Stomach (tissue), 9 donors: ENCODE results near the gene KIF21B. TPM values are rescaled to one million over a fixed set of nuclear protein-coding genes. Genes with fewer than 3 reads are reported as not detected.

Experiments used
- DNase-seq, 2 donors: peaks; one replicate each; pipeline versions ENCODE4 v3.0.0 to v3.0.0-alpha.2; 2013 to 2019
- H3K27ac ChIP-seq, 5 donors: fragments of 200-600 bp in 4 of 5; sonication (generic) in 4 of 5; one replicate each; pipeline ENCODE4 v1.5.1; 2013 to 2019; ENCODE audit warnings: mild to moderate bottlenecking in 1 of 5, moderate library complexity in 1 of 5
- H3K27me3 ChIP-seq, 3 donors: fragments of 200-600 bp; sonication (generic); one replicate each; pipeline ENCODE4 v1.5.1; 2017 to 2019; ENCODE audit warnings: mixed run types in 1 of 3
- H3K36me3 ChIP-seq, 4 donors: fragments of 200-600 bp; sonication (generic); 1 replicate in 3 of 4; 2 replicates in 1 of 4; pipeline ENCODE4 v1.5.1; 2016 to 2019
- H3K4me1 ChIP-seq, 4 donors: fragments of 200-600 bp; sonication (generic); one replicate each; pipeline ENCODE4 v1.5.1; 2016 to 2019
- H3K4me3 ChIP-seq, 4 donors: fragments of 200-600 bp; sonication (generic) in 3 of 4; one replicate each; pipeline ENCODE4 v1.5.1; 2016 to 2019; ENCODE audit warnings: mild to moderate bottlenecking in 1 of 4
- H3K9me3 ChIP-seq, 4 donors: fragments of 200-600 bp; sonication (generic); one replicate each; pipeline ENCODE4 v1.5.1; 2016 to 2019
- EP300 ChIP-seq: sonication (generic); formaldehyde crosslinking; IDR thresholded peaks from one replicate; pipeline ENCODE4 v1.6.1; 2017; ENCODE audit warnings: antibody characterized with exemption
- POLR2A ChIP-seq, 4 donors: fragments of 450-650 bp; IDR thresholded peaks; one replicate each; pipeline ENCODE4 v1.6.1; 2016; ENCODE audit warnings: antibody characterized with exemption in 4 of 4, control low read depth in 2 of 4, mild to moderate bottlenecking in 1 of 4, moderate library complexity in 1 of 4
- POLR2AphosphoS5 ChIP-seq, 3 donors: sonication (generic); formaldehyde crosslinking; IDR thresholded peaks; one replicate each; pipeline ENCODE4 v1.6.1; 2016; ENCODE audit warnings: antibody characterized with exemption in 3 of 3
- WGBS, 5 donors: extraction: QIAGEN DNeasy Blood & Tissue Kit in 3 of 5; methylation state at CpG; one replicate each; pipeline versions ENCODE4 v1.1.5 to v1.1.7; 2013 to 2018; 5-methylcytosine and 5-hydroxymethylcytosine counted together
- intact Hi-C: fragments of 100-400 bp; cut with DNase I; formaldehyde crosslinking; loops from one replicate; pipeline ENCODE4 v1.15.1; 2023; ENCODE audit warnings: low total_unique reads
- polyA plus RNA-seq, 3 donors: library from polyadenylated mRNA; stranded (reverse); fragments of 200-250 nt; gene quantifications; one replicate each; pipeline ENCODE4 v1.2.3, GENCODE V29; 2013
- total RNA-seq, 5 donors: library from RNA; depleted of rRNA; stranded (reverse); fragments of >200 nt; gene quantifications; one replicate each; pipeline versions ENCODE4 v1.1.0 to v1.2.3, GENCODE V29; 2014 to 2016
- TF ChIP-seq, protein P1 (sequence below), 7 experiments: fragments of 450-650 bp in 4 of 7; fragments of 200-600 bp in 3 of 7; sonication (generic) in 3 of 7; IDR thresholded peaks; one replicate each; pipeline ENCODE4 v1.5.1; 2016 to 2019; ENCODE audit warnings: antibody characterized with exemption in 7 of 7, control low read depth in 2 of 7, mild to moderate bottlenecking in 1 of 7
- donor health status: healthy with polysubstance abuse.
- donor health status: Bipolar disorder and iron deficiency.
- donor health status: healthy.

The KIF21B gene
- total and polyA plus RNA-seq, 8 donors = 0.30 to 8.8 (median 2.4) TPM

DNA sequence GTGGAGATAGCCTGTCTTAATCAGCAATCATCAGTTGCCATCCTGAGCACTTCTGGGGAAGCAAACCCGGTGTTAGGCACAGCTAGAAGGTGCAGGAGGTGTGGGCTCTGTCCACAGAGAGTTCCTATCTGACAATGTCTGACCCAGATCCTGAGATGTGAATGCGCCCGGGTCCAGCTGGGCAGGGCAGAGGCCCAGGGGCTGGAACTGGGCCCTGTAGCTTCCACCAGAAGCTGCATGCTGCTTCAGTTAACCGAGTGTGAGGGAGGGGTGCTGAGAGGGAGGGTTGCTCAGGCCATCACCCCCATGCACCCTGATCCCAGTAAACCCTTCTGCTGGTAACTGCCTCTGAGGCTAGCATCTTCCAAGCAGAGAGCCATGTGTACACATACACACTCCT lies 42.2 kb downstream of the KIF21B start:
- Histone ChIP-seq H3K36me3 (peaks cover 0 to 37% (median 24%) of the 10 kb centered on the region in 4 donors), H3K4me1 (no peaks in the 10 kb centered on the region), H3K27me3 (no peaks in the 10 kb centered on the region), H3K9me3 (peaks cover 0 to 3% (median 0%) of the 10 kb centered on the region in 4 donors), H3K27ac (no peak overlapping the region), H3K4me3 (no peak overlapping the region)
- TF ChIP-seq, protein P1, sequence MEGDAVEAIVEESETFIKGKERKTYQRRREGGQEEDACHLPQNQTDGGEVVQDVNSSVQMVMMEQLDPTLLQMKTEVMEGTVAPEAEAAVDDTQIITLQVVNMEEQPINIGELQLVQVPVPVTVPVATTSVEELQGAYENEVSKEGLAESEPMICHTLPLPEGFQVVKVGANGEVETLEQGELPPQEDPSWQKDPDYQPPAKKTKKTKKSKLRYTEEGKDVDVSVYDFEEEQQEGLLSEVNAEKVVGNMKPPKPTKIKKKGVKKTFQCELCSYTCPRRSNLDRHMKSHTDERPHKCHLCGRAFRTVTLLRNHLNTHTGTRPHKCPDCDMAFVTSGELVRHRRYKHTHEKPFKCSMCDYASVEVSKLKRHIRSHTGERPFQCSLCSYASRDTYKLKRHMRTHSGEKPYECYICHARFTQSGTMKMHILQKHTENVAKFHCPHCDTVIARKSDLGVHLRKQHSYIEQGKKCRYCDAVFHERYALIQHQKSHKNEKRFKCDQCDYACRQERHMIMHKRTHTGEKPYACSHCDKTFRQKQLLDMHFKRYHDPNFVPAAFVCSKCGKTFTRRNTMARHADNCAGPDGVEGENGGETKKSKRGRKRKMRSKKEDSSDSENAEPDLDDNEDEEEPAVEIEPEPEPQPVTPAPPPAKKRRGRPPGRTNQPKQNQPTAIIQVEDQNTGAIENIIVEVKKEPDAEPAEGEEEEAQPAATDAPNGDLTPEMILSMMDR (IDR thresholded peaks at IDR 0.05) = no peak
- no peak for TF ChIP-seq POLR2AphosphoS5 (IDR thresholded peaks at IDR 0.05)
- TF ChIP-seq POLR2A (IDR thresholded peaks at IDR 0.05) = no peak
- TF ChIP-seq EP300 = no peak
- no peak for DNase-seq
- intact Hi-C loops = loop anchor here (10.0 kb wide), 1 partner anchor 224 kb away; no protein-coding TSS in a partner anchor
- WGBS, 5 donors = 78 to 93% (median 91%) methylated on average over 4 of the region's 4 CpGs

DNA sequence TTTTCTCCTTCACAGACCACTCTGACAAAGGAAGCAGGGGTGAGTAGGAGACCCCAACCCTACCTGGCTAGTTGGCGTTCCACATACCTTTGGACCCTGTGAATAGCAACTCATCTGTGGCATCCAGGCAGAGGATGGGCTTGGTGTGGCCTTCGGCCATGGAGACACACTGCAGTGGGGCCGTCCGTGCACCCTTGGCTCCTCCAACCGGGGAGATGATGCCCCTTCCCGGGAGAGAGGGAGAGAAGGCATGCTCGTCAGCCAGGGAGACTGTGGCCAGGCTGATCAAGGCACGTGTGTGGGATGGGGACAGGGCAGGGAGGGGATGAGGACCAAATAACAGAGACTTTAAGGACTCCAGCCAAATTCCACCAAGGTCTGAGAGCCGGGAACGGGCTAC lies 42.6 kb downstream of the KIF21B start:
- intact Hi-C loops = loop anchor here (10.0 kb wide), 1 partner anchor 224 kb away; no protein-coding TSS in a partner anchor
- Histone ChIP-seq H3K4me1 (no peaks in the 10 kb centered on the region), H3K27ac (peak overlapping the region in 1 of 5 donors; percentile 64), H3K4me3 (no peak overlapping the region), H3K36me3 (peaks cover 0 to 38% (median 22%) of the 10 kb centered on the region in 4 donors), H3K9me3 (peaks cover 0 to 3% (median 0%) of the 10 kb centered on the region in 4 donors), H3K27me3 (no peaks in the 10 kb centered on the region)
- DNase-seq = no peak
- WGBS, 5 donors = 81 to 97% (median 90%) methylated on average over 9 to 10 of the region's 10 CpGs
- TF ChIP-seq EP300 (no peak), POLR2AphosphoS5 (IDR thresholded peaks at IDR 0.05) (no peak)

DNA sequence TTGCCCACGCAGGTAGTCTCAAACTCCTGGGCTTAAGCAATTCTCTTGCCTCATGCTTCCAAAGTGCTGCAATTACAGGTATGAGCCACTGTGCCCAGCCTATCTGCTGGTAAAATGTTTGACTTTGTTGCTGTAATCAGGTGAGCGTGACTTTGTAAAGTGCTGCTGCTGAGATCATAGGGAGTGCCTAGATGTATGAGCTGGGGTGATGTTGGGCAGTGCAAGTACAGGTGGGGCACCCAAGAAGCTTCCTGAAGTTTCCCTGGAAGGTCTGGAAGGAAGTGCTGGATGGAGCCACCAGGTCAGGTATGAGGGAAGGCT lies 43.1 kb downstream of the KIF21B start:
- Histone ChIP-seq H3K9me3 (peaks cover 0 to 3% (median 0%) of the 10 kb centered on the region in 4 donors), H3K36me3 (peaks cover 0 to 43% (median 22%) of the 10 kb centered on the region in 4 donors), H3K4me3 (no peak overlapping the region), H3K4me1 (no peaks in the 10 kb centered on the region), H3K27me3 (no peaks in the 10 kb centered on the region), H3K27ac (peak overlapping the region in 2 of 5 donors; percentile 24 to 64)
- intact Hi-C loops = loop anchor here (10.0 kb wide), 1 partner anchor 224 kb away; no protein-coding TSS in a partner anchor
- 27 to 63% (median 53%) methylated on average over 2 of the region's 2 CpGs for WGBS, 5 donors
- peak; percentile 37 to 82 for DNase-seq
- TF ChIP-seq EP300 (no peak), POLR2A (IDR thresholded peaks at IDR 0.05) (no peak), POLR2AphosphoS5 (IDR thresholded peaks at IDR 0.05) (peak in 2 of 3 donors; percentile 22 to 68)
- TF ChIP-seq, protein P1 (IDR thresholded peaks at IDR 0.05) = no peak

DNA sequence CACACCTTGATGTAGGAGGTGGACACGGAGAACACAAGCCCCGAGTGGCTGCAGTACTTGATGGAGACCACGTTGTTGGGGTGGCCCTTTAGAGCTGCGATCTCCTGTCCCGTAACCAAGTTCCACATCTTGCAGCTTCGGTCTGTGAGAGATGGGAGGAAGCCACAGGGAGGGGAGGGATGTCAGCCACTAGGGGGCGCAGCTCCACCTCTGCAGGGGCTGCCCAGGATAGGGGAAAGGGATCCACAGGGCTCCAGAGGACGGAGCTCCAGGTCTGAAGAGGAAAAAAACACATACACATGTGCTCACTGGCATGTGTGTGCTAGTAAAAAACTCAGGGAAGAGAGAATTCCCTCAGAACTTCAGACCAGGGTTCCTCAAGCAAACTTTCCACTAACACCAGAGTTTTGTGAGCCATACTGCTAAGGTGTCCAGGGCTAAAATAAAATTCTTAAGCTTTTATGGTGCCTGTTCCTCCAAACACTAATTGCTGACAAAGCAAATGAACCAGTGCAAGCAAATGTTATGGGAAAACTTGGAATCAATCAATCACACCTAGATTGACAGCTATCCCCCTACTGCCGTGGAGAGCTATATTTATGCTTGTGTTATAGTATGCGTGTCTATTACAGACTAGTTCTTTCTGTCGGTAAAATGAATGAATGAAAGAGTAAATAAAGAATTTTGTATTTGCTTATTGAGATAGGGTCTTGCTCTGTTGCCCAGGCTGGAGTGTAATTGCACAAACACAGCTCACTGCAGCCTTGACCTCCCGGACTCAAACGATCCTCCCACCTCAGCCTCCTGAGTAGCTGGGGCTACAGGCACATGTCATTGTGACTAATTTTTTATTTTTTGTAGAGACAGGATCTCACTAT lies 43.7 kb downstream of the KIF21B start:
- 61 to 83% (median 75%) methylated on average over 12 to 13 of the region's 13 CpGs for WGBS, 5 donors
- intact Hi-C loops = loop anchor here (10.0 kb wide), 2 partner anchors 225 to 245 kb away; no protein-coding TSS in a partner anchor
- DNase-seq = peak in 1 of 2 donors; percentile 39

More for the DNA sequence above, 43.7 kb downstream of the KIF21B start:
- Histone ChIP-seq H3K27me3 (no peaks in the 10 kb centered on the region), H3K27ac (peak overlapping the region in 2 of 5 donors; percentile 24 to 64), H3K9me3 (peaks cover 0 to 3% (median 0%) of the 10 kb centered on the region in 4 donors), H3K36me3 (peaks cover 0 to 45% (median 22%) of the 10 kb centered on the region in 4 donors), H3K4me3 (no peak overlapping the region), H3K4me1 (no peaks in the 10 kb centered on the region)
- TF ChIP-seq, protein P1 (IDR thresholded peaks at IDR 0.05) = peak in 5 of 7 experiments; percentile 7 to 54 (median 16)
- no peak for TF ChIP-seq POLR2AphosphoS5 (IDR thresholded peaks at IDR 0.05)
